CD4-positive, alpha-beta T cell treated with Interleukin-4 for 1 hour (primary cell): ENCODE results near the gene MYO7B.

Experiments used
- DNase-seq, 2 donors: peaks; one replicate each; pipeline ENCODE4 v3.0.0-alpha.2; 2020 to 2022

The MYO7B gene

DNA sequence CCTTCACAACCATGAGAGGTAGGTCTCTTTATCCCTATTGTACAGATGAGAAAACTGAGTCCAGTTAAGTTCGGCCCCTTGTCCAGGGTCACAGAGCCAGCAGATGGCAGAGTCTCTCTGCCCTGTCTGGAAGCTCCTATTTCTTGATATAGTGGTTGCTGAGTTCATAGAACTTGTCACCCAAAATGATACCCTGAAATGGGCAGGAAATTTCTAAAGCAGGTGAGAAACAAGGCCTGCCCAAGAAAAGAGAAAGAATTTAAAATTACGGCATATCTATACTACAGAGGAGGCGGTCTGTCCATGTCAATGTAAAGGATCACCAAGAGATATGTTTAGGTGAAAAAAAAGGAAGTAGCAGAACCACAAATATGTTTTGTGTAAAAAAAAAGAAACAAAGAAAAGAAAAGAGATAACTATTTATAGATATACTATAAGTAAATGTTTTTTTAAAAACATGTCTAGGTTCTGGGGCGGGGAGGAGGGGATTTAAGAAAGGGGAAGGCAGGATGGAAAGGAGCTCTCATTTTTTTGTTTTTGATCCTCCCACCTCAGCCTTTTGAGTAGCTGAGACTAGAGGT lies 39.8 kb downstream of the MYO7B start:
- DNase-seq, result no peak

DNA sequence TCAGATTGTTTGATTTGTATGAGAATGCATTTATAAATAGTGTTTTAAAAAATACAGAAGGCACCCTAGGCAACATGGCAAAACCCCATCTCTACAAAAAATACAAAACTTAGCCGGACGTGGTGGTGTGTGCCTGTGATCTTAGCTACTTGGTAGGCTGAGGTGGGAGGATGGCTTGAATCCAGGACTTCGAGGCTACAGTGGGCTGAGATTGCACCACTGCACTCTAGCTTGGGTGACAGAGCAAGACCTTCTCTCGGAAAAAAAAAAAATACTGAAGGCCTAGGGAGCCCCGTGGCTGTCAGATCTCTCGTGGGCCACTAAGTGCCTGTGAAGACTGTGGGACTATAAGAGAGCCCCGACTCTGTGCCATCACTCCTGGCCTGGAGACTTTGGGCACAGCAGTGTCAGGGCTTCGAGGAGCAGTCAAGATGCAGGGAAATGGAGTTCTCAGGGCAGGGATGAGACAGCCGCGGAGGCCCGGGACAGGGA lies 40.5 kb downstream of the MYO7B start:
- no peak for DNase-seq

DNA sequence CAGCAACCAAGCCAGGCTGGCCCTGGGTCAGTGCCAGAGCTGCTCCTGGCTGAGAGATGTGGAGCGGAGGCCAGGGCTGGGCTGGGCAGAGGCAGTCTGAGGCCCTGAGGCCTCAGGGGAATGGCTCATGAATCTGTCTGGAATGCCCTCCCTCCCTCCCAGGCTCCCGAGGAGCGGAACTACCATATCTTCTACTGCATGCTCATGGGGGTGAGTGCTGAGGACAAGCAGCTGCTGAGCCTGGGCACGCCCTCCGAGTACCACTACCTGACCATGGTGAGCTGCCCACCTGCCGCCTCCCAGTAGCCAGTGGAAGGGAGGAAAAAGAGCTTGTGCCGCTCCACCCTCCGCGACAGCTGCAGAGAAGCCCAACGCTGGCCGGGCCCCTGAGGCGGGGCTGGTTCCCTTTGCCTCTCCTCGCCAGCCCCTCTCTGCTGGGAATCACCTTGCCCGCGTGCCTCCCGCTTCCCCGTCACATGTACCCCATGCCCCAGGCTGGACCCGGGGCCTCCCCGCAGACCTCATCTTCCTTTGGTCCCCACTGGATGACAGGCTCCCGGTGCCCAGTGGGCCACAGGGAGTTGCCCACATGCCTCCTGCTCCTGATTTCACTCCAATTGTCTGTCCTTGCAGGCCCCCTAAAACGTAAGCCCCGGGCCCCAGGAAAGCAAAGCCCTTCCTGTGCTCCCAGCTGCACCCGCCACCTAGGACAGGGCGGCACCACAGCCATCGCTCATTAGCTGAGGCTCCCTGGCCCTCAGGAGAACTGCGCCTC lies 41.1 kb downstream of the MYO7B start:
- no peak for DNase-seq

DNA sequence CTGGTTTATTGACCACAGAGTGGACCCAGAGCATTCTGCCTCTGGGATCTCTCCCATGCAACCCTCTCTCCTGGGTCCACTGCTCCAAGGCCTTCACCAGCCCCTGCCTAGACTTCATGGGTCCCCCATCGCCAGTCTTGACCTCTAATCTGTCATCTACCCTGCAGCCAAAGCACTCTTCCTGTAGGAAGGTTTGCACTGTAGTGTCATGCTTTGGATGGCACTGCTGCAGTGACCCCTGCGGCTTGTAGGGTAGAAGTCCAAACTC lies 41.7 kb downstream of the MYO7B start:
- no peak for DNase-seq

DNA sequence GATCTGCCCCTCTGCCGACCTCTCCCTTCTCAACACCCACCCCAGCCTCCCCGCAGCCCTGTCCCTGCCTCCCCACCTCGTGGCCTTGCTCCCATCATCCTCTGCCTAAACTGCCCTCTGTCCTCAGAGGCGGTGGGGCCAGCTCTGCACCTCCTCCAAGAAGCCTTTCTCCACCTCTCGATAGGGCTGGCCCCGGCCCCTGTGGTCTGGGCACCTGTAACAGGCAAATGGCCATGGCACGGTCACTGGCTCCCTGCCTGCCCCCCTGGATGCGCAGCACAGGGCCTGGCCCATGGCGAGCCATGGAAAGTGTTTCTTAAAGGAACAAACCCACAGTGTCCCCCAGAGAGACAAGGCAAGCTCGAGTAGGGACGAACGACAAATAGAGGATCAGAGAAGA lies 42.0 kb downstream of the MYO7B start:
- no peak for DNase-seq

DNA sequence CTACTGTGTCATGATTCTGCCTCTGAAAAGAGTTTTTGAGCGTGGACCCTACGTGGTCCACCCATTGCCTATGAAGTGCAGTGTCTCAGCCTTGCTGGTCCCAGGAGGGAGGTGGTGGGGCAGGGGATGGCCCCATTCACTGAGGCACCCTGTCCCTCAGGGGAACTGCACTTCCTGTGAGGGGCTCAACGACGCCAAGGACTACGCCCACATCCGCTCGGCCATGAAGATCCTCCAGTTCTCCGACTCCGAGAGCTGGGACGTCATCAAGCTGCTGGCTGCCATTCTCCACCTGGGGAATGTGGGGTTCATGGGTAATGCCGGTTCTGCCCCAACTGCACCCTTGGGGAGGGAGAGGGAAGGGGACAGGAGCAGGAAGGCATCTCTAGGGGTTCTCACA lies 42.5 kb downstream of the MYO7B start:
- peak in 1 of 2 donors; percentile 41 for DNase-seq

DNA sequence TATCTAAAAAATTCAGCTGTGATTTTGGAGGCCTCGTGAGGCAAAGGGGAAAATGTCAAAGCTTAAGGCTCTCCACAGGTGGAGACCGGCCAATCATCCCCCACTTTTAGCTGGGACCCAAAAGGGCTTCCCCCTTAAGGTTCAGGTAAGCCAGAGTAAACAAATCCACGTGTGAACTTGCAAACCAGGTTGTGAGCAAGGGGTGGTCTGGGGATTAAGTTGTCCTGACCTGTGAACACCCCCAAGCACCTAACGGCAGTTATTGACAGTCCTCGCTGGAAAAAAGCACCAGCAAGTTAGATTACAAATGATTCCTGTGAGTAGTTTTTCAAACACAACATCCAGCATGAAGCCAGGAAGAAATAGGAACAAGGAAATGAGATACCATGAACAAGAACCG lies 42.9 kb downstream of the MYO7B start:
- no peak for DNase-seq

DNA sequence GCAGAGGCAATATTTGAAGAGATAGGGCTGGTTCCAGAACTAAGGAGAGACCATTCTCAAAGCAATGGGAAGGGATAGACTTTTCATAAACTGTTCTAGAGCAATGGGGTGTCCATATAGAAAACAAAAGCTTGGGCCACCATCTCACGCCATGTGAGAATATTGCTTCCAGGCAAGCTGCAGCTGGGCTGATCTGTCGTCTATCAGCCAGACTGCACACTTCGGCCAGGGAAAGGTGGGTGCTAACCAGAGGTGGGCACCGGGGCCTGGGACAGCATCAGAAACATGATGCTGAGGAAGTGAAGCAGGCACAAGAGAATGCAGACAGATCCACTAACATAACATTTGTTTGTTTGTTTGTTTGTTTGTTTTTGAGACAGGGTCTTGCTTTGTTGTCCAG lies 43.7 kb downstream of the MYO7B start:
- DNase-seq, result no peak

DNA sequence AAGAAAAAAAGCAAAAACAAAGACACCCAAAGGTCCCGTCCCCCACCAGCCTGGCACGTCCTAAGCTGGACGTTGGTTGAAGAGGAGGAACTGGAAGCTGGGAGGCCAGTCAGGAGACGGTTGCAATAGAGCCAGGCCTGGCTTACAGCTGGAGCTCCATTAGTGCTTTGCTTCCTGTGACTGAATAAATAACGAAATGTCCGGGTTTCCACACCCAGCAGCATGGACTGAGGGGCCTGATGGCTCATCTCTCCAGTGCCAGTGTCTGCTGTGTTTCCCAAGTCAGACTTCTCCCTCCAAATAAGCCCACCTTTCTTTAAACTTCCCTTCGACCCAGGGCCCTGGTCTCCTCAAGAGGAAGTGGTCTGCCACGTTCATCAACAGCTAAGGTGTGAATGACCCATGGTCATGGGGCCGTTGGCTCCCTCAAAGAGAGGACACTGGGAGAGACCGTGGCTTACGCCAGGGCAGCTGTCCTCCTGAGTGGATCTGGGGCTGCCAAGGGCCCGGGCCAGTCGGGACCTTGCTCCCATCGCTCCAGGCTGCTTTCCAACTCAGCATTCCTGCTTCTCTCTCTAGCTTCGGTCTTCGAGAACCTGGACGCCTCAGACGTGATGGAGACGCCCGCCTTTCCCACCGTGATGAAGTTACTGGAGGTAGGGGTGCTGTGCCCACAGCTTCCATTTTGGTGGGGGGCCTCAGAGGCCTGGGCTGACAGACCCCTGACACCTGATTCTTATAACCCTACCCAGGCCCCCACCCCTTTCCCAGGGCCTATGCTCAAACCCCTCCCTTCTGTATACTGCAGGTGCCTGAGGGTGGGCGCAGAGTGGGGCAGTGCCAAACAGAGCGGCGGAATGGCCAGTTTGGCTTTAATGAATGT lies 44.9 kb downstream of the MYO7B start:
- no peak for DNase-seq

DNA sequence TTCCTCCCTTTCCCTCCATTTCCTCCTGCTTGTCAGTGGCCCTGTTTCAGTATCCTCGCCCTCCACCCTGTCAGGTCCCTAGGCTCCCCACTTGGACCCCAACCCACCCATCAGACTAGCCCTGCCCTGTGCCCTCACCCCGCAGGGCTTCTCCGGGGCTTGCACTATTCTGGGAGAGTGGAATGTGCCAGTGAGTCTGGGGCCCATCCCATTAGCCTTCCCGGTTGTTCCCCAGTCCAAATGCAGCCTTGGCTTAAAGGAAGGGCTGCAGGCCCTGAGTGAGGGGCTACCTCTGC lies 45.5 kb downstream of the MYO7B start:
- no peak for DNase-seq

DNA sequence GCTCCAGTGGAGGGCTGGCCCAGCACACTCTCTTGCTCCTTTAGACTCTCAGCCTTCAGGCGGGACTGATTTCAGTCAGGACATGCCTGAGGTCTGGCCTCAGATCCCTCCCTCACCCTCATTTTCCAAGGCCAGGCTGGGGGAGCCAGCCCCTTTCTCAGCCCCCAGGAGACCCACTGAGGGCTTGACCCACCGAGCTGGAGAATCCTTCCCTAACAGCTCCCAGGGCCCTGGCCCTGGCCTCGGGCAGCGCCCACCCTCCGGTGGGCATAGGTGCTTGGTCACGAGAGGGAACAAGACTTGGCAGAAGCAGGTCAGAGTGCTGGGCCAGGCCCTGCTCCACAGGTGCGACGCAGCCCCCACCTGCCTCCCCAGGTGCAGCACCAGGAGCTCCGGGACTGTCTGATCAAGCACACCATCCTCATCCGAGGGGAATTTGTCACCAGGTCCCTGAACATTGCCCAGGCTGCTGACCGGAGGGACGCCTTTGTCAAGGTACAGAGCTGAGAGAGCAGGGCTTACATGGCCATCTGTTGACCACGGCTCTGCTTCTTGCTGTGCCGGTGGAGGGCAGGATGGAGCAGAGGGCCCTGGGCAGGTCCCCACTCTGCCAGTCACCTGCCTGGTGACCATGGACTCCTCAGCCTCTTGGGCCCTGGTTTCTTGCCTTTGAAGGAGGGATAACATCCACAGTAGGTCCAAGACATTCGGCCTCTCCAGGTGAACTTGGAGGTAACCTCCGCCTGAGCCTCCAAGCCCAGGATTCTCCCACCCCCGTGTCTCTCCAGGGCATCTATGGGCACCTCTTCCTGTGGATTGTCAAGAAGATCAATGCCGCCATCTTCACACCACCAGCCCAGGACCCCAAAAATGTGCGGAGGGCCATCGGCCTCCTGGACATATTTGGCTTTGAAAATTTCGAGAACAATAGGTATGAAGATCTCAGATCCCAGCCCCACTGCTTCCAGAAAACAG lies 46.3 kb downstream of the MYO7B start:
- DNase-seq, result no peak

DNA sequence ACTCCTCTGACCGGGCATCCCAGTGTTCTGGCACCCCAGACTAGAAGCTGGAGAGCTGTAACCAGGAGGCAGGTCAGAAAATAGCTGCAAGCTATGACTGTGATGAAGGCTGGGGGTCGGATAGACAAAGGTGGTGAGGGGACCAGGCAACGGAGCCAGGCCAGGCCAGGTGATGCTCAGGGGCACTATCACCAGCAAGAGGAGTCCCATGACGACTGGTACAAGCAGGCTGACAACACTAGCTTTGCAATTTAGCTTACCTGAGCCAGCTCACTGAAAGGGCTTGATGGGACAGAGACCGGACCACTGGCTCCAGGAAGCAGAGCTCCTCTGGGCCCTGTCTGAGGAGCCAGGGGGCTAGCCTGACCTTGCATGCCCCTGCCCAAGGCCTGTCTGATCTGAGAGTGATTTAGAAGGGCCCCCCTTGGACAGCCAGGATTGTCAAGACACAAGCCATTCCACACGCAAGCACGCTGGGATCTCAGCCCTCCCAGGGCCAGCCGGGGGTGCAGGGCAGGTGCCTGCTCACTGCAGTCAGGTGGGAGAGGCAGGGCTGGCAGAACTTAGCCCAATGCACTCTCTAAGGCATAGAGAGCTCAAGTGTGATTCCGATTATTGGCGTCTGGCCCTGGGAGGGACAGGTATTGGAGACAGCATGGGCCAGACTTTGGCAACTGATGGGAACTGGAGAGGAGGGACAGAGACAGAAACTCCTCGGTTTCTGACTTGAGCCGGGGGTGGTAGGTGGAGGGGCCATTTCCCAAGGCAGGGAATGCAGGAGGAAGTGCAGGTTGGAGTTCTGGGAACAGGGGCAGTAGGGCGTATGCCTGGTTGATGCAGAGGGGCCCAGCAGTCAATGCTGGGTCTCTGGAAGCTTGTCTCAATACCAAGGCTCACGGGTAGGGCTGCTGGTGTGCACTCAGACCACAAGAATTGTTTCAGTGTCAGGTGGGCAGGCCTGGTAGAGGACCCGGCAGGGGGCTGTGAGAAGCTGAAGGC lies 47.7 kb downstream of the MYO7B start:
- no peak for DNase-seq

DNA sequence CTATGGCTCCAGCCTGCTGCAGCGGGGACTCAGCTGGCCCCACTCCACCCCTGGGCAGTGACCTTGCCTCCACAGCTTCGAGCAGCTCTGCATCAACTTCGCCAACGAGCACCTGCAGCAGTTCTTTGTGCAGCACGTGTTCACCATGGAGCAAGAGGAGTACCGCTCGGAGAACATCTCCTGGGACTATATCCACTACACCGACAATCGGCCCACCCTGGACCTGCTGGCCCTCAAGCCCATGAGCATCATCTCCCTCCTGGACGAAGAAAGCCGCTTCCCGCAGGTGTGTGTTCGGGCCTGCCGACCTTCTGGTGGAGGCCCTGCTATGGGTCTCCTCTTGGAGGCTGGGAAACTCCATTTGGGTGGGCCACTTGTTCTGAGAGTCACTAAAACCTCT lies 48.6 kb downstream of the MYO7B start:
- DNase-seq, result no peak

DNA sequence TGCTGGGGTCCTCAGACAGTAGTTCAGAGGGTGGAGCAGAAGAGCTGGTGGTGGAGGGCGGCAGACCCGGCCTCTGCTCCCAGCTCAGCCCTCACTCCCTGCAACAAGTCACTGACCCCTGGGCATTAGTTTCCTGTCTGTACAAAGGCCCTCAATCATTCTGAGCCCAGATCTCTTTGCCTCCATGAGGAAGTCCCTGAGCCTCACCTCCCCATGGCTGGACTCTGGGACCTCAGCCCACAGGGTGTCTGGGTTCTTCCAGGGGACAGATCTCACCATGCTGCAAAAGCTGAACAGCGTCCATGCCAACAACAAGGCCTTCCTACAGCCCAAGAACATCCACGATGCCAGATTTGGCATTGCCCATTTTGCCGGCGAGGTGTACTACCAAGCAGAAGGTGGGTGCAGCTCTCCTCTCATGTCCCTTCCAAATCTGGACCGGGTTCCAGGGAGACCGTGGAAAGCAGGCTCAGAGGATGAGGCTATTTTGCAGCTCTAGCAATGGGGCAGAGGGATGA lies 49.1 kb downstream of the MYO7B start:
- DNase-seq, result no peak

DNA sequence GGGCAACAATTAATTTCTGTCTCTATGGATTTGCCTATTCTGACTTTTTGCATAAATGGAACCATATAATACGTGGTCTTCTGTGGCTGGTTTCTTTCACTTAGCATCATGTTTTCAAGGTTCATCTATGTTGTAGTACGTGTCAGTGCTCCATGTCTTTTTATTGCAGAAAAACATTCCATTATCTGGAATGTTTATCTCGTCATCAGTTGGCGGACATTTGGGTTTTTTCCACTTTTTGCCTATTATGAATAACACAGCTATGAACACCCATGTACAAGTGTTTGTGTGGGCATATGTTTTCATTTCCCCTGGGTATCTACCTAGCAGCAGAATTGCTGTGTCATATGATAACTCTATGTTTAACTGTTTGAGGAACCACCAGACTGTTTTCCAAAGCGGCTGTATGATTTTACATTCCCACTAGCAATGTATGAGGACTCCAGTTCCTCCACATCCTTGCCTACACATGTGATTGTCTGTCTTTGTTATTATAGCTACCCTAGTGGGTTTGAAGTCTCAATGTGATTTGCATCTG lies 49.9 kb downstream of the MYO7B start:
- DNase-seq, result no peak

DNA sequence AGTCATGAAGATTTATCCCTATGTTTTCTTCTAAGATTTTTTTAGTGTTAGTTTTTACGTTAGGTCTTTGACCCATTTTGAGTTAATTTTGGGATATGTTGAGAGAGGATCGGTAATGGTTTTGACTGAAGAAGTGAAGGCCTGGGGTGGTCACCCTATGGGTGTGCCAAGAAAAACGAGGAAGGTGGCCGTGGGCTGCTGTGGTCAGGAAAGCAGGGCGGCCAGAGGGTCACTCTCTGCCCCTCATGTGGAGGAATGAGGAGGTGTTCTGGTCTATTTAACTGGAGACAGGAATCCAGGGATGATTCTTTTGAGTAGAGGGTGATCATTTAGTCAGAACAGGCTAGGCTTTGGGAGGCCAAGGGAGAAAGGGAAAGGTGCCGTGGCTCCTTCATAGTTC lies 50.7 kb downstream of the MYO7B start:
- DNase-seq, result no peak

DNA sequence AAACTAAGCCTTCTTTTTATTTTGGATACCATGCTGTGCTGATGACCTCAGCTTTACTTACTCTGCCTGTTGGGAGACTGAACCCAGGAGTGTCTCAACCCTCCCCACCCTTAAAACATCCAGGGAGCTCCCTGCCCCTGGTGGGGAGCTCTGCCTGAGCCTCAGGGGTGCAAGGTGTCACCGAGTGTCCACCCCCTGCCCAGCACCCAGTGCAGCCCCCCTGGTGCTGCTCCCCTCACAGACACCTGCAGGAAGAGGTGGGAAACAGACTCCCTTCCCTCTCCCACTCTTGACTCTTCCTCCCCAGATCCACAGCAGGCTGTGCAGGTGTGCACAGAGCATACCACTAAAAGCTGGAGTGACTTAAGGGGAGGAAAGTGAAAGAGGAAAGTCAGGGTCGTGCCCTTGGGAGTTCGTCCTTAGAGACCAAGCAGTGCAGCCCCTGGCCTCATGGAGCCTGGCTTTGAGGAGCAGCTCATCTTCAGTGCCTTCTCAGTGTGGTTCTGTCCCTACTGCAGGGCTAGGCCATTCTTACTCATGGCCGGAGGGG lies 51.3 kb downstream of the MYO7B start:
- DNase-seq, result no peak

DNA sequence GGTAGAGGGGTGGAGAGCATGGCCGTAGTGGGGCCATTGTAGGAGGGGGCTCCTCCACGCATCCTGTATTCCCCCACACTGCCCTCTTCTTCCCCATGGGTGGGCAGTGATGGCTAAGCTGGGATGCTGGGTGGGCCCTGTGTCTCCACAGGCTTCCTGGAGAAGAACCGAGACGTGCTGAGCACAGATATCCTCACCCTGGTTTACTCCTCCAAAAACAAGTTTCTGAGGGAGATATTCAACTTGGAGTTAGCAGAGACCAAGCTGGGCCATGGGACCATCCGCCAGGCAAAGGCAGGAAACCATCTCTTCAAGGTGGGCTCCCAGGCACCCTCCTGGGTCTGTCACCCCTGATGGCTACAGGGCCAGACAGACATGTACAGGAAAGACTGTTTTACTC lies 52.8 kb downstream of the MYO7B start:
- DNase-seq, result no peak

DNA sequence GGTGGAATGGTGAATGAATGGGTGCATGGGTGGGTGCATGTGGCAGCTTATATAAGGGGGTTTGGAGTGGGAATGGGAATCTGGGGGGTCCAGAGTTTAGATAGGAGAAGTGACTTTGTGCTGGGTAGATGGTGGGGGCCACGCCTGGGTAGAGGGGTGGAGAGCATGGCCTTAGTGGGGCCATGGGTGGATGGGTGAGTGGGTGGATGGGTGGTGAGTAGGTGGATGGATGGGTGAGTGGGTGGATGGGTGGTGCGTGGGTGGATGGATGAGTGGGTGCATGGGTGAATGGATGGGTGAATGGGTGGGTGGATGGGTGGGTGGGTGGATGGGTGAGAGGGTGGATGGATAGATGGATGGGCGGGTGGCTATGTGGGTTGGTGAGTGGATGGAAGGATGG lies 53.9 kb downstream of the MYO7B start:
- DNase-seq, result no peak

DNA sequence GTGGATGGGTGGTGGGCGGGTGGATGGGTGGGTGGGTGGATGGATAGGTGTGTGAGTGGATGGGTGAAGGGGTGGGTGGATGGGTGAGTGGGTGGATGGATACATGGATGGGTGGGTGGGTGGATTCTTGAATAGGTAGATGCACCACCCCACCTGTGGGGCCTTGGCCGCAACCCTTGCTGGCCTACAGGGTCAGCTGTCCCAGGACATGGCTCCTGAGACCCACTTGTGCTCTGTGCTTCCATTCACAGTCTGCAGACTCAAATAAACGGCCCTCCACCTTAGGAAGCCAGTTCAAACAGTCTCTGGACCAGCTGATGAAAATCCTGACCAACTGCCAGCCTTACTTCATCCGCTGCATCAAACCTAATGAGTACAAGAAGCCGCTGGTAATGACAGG lies 54.4 kb downstream of the MYO7B start:
- DNase-seq, result no peak
